CD14-positive monocyte (primary cell): ENCODE measurements around the gene R3HDM2. TPM values are rescaled to one million over a fixed set of nuclear protein-coding genes. Genes with fewer than 3 reads are reported as not detected.

ENCODE experiments used
- DNase-seq, 3 donors: peaks; one replicate each; pipeline ENCODE4 v3.0.0-alpha.2; 2011 to 2022
- H2AFZ ChIP-seq: 2 replicates; pipeline ENCODE4 v1.6.0; 2012; ENCODE audit warnings: mild to moderate bottlenecking, low read depth, low read length, inconsistent platforms; ENCODE audit not compliant: insufficient read depth, poor library complexity, severe bottlenecking
- H3K27ac ChIP-seq, 2 donors: 1 replicate in 1 of 2; 2 replicates in 1 of 2; pipeline ENCODE4 v1.5.1; 2012 to 2013; ENCODE audit warnings: low read length in 2 of 2, control low read depth in 1 of 2, inconsistent platforms in 1 of 2, low read depth in 1 of 2, mild to moderate bottlenecking in 1 of 2
- H3K27me3 ChIP-seq, 2 donors: one replicate each; pipeline versions ENCODE4 v1.6.0 to v1.6.1; 2011 to 2013; ENCODE audit warnings: low read length in 2 of 2; ENCODE audit not compliant: control insufficient read depth in 2 of 2, insufficient read depth in 2 of 2
- H3K36me3 ChIP-seq, 2 donors: replicated peaks in 1 of 2; 1 replicate in 1 of 2; 2 replicates in 1 of 2; pipeline versions ENCODE4 v1.5.1 to v1.6.1; 2012 to 2013; ENCODE audit warnings: low read length in 2 of 2, control low read depth in 1 of 2, inconsistent platforms in 1 of 2, mild to moderate bottlenecking in 1 of 2; ENCODE audit not compliant: insufficient read depth in 2 of 2, control insufficient read depth in 1 of 2
- H3K4me1 ChIP-seq, 2 donors: 1 replicate in 1 of 2; 2 replicates in 1 of 2; pipeline versions ENCODE4 v1.5.1 to v1.6.1; 2012 to 2013; ENCODE audit warnings: low read length in 2 of 2, control low read depth in 1 of 2, inconsistent platforms in 1 of 2, mild to moderate bottlenecking in 1 of 2, moderate library complexity in 1 of 2; ENCODE audit not compliant: insufficient read depth in 2 of 2, control insufficient read depth in 1 of 2
- H3K4me2 ChIP-seq: replicated peaks from 2 replicates; pipeline ENCODE3; 2012; ENCODE audit warnings: low read length, moderate library complexity, mild to moderate bottlenecking; ENCODE audit not compliant: poor library complexity, severe bottlenecking; ENCODE audit errors: extremely low read depth
- H3K4me3 ChIP-seq, 3 experiments: fragments of 200-600 bp in 1 of 3; sonication (generic) in 1 of 3; replicated peaks in 1 of 3; 1 replicate in 2 of 3; 2 replicates in 1 of 3; pipeline ENCODE4 v1.5.1; 2011 to 2013; ENCODE audit warnings: low read length in 3 of 3, mild to moderate bottlenecking in 3 of 3, control low read depth in 2 of 3, low read depth in 2 of 3, inconsistent platforms in 1 of 3, moderate library complexity in 1 of 3
- H3K79me2 ChIP-seq: 2 replicates; pipeline ENCODE4 v1.6.0; 2012; ENCODE audit warnings: mild to moderate bottlenecking, control low read depth, inconsistent platforms, low read length, moderate library complexity; ENCODE audit not compliant: insufficient read depth
- H3K9ac ChIP-seq: 2 replicates; pipeline ENCODE4 v1.6.0; 2017; ENCODE audit warnings: low read length, mild to moderate bottlenecking; ENCODE audit not compliant: insufficient read depth, poor library complexity, severe bottlenecking
- H3K9me3 ChIP-seq, 2 donors: replicated peaks in 1 of 2; 1 replicate in 1 of 2; 2 replicates in 1 of 2; pipeline versions ENCODE4 v1.5.1 to v1.6.1; 2012 to 2013; ENCODE audit warnings: low read length in 2 of 2, control low read depth in 1 of 2; ENCODE audit not compliant: control insufficient read depth in 1 of 2, insufficient read depth in 1 of 2
- H4K20me1 ChIP-seq: 2 replicates; pipeline ENCODE4 v1.6.0; 2012; ENCODE audit warnings: mild to moderate bottlenecking, low read length, control low read depth, moderate library complexity; ENCODE audit not compliant: insufficient read depth
- H3K27ac Mint-ChIP-seq, 7 donors: one replicate each; pipeline ENCODE4 v1.8.0; 2020; ENCODE audit warnings: mild to moderate bottlenecking in 7 of 7, mixed read lengths in 7 of 7, moderate library complexity in 6 of 7, inconsistent platforms in 2 of 7
- H3K27me3 Mint-ChIP-seq, 3 donors: one replicate each; pipeline ENCODE4 v1.8.0; 2021 to 2022; ENCODE audit warnings: low read depth in 3 of 3, mild to moderate bottlenecking in 3 of 3, mixed read lengths in 3 of 3, moderate library complexity in 3 of 3, inconsistent platforms in 1 of 3
- H3K36me3 Mint-ChIP-seq, 2 donors: one replicate each; pipeline ENCODE4 v1.8.0; 2020; ENCODE audit warnings: mixed read lengths in 2 of 2, inconsistent platforms in 1 of 2, mild to moderate bottlenecking in 1 of 2
- H3K4me1 Mint-ChIP-seq: one replicate; pipeline ENCODE4 v1.8.0; 2020; ENCODE audit warnings: mild to moderate bottlenecking, mixed read lengths
- H3K4me3 Mint-ChIP-seq, 2 donors: one replicate each; pipeline ENCODE4 v1.8.0; 2020; ENCODE audit warnings: mild to moderate bottlenecking in 2 of 2, mixed read lengths in 2 of 2, moderate library complexity in 1 of 2
- H3K9me3 Mint-ChIP-seq, 7 donors: one replicate each; pipeline ENCODE4 v1.8.0; 2020 to 2022; ENCODE audit warnings: mixed read lengths in 7 of 7, mild to moderate bottlenecking in 6 of 7, moderate library complexity in 6 of 7, inconsistent platforms in 2 of 7
- WGBS: methylation state at CpG from one replicate; pipeline ENCODE4 v1.1.5; 2013; ENCODE audit warnings: missing lambda C conversion rate; ENCODE audit not compliant: insufficient coverage; 5-methylcytosine and 5-hydroxymethylcytosine counted together
- intact Hi-C, 2 donors: fragments of 100-400 bp; cut with micrococcal nuclease; formaldehyde crosslinking; loops; one replicate each; pipeline versions ENCODE4 v1.15.0 to v1.15.1; 2023
- polyA plus RNA-seq, 3 donors: library from polyadenylated mRNA; depleted of rRNA in 1 of 3; unstranded in 2 of 3; stranded (reverse) in 1 of 3; fragments of 300-500 nt in 2 of 3; fragments of >200 nt in 1 of 3; fragmentation: Illumina TruSeq in 2 of 3; gene quantifications; 1 replicate in 2 of 3; 2 replicates in 1 of 3; pipeline ENCODE4 v1.2.3, GENCODE V29; 2012 to 2021
- TF ChIP-seq, protein P1 (sequence below): fragments of 200-600 bp; IDR thresholded peaks from one replicate; pipeline ENCODE4 v1.8.0; 2022; ENCODE audit warnings: antibody characterized with exemption, mild to moderate bottlenecking

R3HDM2 gene
- polyA plus RNA-seq, 3 donors, result 4.2 to 69.4 (median 7.3) TPM

DNA sequence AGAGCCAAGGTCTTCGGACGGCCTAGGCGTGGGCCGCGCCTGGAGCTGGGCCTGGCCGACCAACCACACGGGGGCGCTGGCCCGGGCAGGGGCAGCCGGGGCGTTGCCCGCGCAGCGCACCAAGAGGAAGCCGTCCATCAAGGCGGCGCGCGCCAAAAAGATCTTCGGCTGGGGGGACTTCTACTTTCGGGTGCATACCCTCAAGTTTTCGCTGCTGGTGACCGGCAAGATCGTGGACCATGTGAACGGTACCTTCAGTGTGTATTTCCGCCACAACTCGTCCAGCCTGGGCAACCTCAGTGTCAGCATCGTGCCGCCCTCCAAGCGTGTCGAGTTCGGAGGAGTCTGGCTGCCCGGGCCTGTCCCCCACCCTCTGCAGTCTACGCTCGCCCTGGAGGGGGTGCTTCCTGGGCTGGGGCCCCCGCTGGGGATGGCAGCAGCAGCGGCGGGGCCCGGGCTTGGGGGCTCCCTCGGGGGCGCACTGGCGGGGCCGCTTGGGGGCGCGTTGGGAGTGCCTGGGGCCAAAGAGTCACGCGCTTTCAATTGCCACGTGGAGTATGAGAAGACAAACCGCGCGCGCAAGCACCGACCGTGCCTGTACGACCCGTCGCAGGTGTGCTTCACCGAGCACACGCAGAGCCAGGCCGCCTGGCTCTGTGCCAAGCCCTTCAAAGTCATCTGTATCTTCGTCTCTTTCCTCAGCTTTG lies 205.7 kb downstream of the R3HDM2 start:
- no peak overlapping the region for H3K9ac ChIP-seq
- TF ChIP-seq, protein P1, sequence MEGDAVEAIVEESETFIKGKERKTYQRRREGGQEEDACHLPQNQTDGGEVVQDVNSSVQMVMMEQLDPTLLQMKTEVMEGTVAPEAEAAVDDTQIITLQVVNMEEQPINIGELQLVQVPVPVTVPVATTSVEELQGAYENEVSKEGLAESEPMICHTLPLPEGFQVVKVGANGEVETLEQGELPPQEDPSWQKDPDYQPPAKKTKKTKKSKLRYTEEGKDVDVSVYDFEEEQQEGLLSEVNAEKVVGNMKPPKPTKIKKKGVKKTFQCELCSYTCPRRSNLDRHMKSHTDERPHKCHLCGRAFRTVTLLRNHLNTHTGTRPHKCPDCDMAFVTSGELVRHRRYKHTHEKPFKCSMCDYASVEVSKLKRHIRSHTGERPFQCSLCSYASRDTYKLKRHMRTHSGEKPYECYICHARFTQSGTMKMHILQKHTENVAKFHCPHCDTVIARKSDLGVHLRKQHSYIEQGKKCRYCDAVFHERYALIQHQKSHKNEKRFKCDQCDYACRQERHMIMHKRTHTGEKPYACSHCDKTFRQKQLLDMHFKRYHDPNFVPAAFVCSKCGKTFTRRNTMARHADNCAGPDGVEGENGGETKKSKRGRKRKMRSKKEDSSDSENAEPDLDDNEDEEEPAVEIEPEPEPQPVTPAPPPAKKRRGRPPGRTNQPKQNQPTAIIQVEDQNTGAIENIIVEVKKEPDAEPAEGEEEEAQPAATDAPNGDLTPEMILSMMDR, result peak; percentile 88
- peaks cover 6% of the 10 kb centered on the region for H3K79me2 ChIP-seq
- peak; percentile 70 to 77 (median 74) for DNase-seq
- Mint-ChIP-seq H3K9me3 (peaks cover 0 to 40% (median 14%) of the 10 kb centered on the region in 7 donors), H3K4me1 (peaks cover 52% of the 10 kb centered on the region), H3K4me3 (peak overlapping the region; percentile 58 to 89), H3K36me3 (peaks cover 6 to 27% of the 10 kb centered on the region in 2 donors), H3K27me3 (peaks cover 73 to 87% (median 86%) of the 10 kb centered on the region in 3 donors), H3K27ac (no peak overlapping the region)
- peak overlapping the region in 1 of 3 experiments; percentile 52 for H3K4me3 ChIP-seq
- H2AFZ ChIP-seq, result no peak overlapping the region
- intact Hi-C loops, result loop anchor here in 1 of 2 donors (2.0 kb wide), 1 partner anchor 14 kb away; no protein-coding TSS in a partner anchor
- peaks cover 0 to 42% of the 10 kb centered on the region in 2 donors for H3K9me3 ChIP-seq
- H4K20me1 ChIP-seq, result peaks cover 4% of the 10 kb centered on the region
- 3% methylated on average over 61 of the region's 61 CpGs for WGBS
- H3K36me3 ChIP-seq, result no peaks in the 10 kb centered on the region
- no peak overlapping the region for H3K27ac ChIP-seq
- peaks cover 33 to 43% of the 10 kb centered on the region in 2 donors for H3K4me1 ChIP-seq
- peak overlapping the region; percentile 67 for H3K4me2 ChIP-seq
- H3K27me3 ChIP-seq, result peaks cover 69 to 79% of the 10 kb centered on the region in 2 donors

DNA sequence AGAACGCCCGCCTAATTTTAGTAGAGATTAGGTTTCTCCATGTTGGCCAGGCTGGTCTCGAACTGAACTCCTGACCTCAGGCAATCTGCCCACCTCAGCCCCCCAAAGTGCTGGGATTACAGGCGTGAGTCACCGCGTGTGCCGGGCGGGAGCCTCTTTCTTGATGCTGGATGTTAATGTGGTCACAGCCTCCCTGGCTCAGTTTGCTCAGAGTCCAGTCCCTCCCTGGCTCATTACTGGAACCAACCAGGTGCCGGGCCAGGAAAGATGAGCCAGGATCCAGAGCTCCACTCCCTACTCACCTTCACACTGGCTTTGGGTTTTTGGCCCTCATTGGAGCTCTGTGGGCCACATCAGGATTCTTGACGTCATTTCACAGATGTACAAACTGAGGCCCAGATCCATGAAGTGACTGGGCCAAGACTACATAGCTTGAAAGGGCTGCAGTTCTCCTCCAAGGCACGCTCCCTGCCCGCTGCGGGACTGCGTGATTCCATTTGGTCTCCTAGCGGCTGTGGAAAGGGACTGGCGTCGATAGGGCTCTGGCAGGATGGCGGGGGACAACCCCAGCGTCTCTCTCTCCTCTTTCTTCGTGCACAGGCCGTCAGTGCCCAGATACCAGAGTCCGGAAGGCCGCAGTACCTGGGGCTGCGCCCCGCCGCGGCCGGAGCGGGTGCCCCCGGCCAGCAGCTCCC lies 206.4 kb downstream of the R3HDM2 start:
- peak overlapping the region in 1 of 2 donors; percentile 88 for H3K4me3 Mint-ChIP-seq
- Histone ChIP-seq H3K9me3 (peaks cover 0 to 47% of the 10 kb centered on the region in 2 donors), H3K27ac (no peak overlapping the region), H2AFZ (no peak overlapping the region), H3K79me2 (no peaks in the 10 kb centered on the region), H3K4me2 (peak overlapping the region; percentile 67), H3K4me1 (peaks cover 26 to 36% of the 10 kb centered on the region in 2 donors), H3K36me3 (no peaks in the 10 kb centered on the region), H3K27me3 (peaks cover 75 to 86% of the 10 kb centered on the region in 2 donors), H4K20me1 (peaks cover 4% of the 10 kb centered on the region), H3K4me3 (peak overlapping the region in 1 of 3 experiments; percentile 52), H3K9ac (no peak overlapping the region)
- peaks cover 46% of the 10 kb centered on the region for H3K4me1 Mint-ChIP-seq
- H3K27me3 Mint-ChIP-seq, result peaks cover 78 to 93% (median 90%) of the 10 kb centered on the region in 3 donors
- no peak overlapping the region for H3K27ac Mint-ChIP-seq
- H3K36me3 Mint-ChIP-seq, result peaks cover 6 to 29% of the 10 kb centered on the region in 2 donors
- no peak for DNase-seq
- TF ChIP-seq, protein P1, result no peak
- intact Hi-C loops, result loop anchor here in 1 of 2 donors (2.0 kb wide), 1 partner anchor 14 kb away; no protein-coding TSS in a partner anchor
- WGBS, result 14% methylated on average over 24 of the region's 30 CpGs
- H3K9me3 Mint-ChIP-seq, result peaks cover 0 to 40% (median 14%) of the 10 kb centered on the region in 7 donors
